RPMI7951 (cell line): Measurements from ENCODE around the gene HUS1B. TPM values are rescaled to one million over a fixed set of nuclear protein-coding genes. Genes with fewer than 3 reads are reported as not detected.
A peak's percentile ranks its signal among the peaks of the same experiment; 100 is the strongest.
"Not testable (repeated sequence)": the region's sequence is repeated elsewhere in the genome, so short reads cannot be mapped to it uniquely, and the experiment has no call there.

Source experiments
- DNase-seq: peaks from one replicate; pipeline ENCODE4 v3.0.0-alpha.2; 2012; ENCODE audit warnings: low read depth
- total RNA-seq: library from RNA; depleted of rRNA; stranded (reverse); fragments of >200 nt; shearing (Covaris generic); gene quantifications from 2 replicates; pipeline ENCODE4 v1.2.3, GENCODE V29; 2014; rRNA removed

Gene HUS1B
- total RNA-seq: 0.36 and 0.98 TPM in 2 replicates

DNA sequence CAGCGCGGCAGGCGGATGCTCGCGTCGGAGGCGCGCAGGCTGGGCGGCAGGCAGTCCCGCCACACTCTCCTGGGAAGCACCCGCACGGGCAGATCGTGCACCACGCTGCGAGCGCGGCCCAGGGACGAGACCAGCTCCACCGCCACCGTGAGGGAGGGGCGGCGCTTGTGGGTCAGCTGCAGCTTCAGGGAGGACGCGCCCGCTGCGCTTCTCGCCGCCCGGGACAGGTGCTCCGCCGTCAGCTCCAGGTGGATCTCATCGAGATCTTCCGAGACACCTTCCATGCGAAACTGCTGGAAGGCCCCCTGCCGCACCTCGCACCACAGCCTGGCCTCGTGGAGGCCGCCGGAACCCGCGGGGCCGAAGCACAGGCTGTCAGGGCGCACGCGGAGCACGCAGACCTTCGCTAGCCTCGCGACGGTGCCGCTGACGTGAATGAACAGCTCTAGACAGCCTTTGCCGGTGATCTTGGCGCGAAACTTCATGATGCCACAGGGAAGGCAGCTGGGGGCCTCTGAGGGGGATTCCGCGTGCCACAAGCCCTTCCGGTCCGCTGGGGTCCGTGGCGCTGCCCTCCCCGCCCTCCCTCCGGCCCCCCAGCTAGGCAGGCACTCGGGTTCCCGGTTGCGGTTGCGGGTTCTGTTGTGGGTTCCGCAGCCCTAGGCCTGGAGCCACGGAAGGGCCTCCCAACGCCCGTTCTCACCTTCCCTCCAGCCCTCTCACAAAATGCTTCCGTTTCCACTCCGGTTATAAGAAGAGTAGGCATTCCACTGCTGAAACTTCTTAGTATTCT is at the start of gene HUS1B:
TSS of gene HUS1B (minus strand) at position 641 of the 793 bp plus-strand sequence. CDS start at position 485, 156 bp downstream.
- DNase-seq: no peak

DNA sequence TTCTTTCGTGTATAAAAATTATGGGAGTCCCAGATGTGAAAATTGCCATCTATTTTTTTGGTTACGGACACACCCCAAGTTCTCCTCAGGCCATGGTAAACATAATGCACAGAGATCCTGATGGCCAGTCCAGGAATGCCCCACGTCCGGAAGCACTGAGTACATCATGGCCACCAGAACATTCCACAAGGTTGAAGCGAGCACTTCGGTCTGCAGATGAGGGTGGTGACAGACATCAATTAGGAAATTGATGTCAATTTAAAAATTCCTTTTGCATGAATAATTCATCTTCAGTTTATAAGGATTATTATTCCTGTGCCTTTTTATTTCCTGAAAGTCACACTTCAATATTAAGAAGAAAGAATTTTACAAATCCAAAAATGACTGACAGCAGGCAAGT is 49.2 kb upstream of the HUS1B start:
- peak; percentile 50 for DNase-seq

DNA sequence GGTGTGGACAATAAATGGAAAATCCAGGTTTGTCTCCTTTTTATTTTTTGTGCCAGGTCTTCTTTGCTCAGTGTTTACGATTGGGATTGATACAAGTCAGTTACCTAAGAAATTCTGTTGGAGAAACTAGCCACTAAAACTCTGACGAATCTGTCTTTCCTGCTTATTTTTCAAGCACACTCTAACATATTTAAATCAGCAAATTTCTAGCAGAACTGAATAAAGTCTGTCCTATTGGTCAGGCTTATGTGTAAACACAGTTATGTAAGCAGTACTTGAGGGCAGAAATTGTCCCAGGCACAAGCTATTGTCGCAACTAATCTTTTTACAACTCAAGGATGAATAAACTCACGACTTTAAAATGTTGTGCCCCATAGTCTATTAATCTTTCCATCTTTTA is 48.1 kb upstream of the HUS1B start:
- no peak for DNase-seq

DNA sequence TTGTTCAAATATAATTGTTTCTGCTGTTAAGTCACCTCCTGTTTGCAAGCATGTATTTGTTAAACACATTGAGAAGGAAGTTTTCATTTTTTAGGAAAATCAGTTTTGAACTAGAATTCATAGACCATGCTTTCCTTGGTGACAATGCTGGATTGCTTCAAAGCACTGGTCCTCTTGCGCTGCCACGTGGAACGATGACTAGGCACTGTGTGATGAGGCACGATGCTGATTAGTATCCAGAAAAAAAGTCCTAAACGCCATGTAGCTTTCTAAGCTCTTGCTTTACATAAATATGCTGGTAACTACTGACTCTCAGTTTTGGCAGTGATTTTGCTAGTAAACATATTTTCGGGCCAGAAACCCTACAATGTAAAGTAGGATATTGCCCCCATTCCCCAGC is 47.1 kb upstream of the HUS1B start:
- DNase-seq: no peak

DNA sequence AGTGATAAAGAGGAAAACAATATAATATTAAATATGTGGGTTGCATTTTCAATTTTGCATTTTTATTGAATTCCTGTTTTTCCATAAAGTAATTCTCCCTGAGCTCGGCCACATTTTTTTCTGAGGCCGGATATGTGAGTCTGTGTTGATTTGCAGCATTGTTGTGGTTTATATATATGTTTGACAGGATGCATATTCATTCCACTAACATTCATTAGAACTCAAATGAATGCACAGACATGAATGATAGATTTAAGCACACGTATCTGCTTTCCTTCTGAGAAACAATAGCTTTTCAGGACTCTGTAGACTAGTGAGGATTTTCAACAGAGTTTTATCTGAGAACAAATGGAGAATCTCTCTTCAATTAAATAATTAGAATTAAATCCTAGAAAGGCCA is 46.7 kb upstream of the HUS1B start:
- DNase-seq: no peak

DNA sequence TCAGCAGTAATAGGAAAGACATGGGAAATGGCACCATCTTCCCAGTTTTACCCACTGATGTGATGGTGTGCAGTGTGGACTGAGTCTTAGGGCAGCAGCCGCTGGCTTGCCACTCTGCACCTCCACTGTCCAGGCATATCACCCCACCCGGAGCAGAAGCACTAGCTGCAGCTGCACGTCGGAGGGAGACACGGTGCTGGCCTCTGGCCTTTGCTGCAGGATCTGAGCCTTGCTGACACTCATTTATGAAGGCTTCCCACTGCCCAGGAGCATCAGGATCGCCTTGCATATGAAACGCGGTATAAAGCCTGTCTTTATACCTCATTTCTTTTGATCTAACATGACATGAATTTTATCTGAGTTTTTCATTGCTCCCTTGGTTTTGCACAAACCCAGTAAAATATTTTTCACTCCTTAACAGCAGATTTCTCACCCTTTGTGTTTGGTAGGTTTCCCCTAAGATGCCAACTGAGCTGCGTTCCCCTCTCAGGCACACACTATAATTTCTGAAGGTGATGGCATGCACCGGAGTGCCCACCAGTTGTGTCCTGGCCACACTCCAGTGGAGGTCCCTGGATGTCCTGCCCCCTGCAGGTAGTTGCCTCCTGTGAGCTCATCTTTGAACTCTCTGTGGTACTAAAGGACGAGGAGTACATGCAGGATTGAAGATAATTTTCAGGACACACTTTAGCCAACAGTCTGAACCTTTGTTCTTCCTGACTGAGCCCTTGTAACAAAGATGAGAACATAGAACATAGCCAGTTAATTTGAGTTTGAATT is 45.0 kb upstream of the HUS1B start:
- DNase-seq: no peak

DNA sequence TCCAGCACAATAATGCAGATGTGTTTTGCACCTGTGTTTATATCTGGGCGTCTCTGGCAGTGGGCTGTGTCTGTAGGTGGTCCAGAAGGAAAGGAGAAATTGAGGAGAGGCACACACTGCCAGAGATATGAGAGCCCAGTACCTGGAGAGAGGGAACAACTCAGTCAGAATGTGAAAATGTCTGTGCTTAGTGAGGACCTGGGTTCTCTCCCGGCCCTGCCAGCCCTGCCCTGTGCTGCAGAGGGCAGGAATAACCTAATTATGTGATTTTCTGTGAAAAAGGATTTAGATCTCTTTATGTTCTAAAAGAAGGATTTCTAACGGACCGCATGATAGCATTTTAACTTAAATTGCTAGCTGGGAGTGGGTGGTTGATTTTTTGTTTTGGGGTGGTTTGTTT is 44.3 kb upstream of the HUS1B start:
- no peak for DNase-seq

DNA sequence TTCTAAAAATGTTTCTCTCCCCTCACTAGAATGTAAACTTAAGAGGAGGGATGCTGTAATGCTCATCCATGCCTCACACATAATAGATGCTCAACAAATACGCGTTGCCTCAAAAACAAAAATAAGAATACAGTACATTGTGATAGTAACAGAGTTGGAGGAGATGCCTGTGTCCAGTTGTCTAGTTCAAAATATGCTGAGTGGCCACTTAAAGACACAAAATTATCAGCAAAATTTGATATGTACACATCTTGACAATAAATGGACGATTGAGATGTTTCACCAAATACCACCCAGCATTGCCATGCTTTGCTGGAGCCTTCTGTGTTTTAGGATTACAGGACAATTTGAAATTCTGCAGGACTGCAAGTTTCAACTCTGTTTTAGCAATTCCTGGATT is 43.6 kb upstream of the HUS1B start:
- no peak for DNase-seq

DNA sequence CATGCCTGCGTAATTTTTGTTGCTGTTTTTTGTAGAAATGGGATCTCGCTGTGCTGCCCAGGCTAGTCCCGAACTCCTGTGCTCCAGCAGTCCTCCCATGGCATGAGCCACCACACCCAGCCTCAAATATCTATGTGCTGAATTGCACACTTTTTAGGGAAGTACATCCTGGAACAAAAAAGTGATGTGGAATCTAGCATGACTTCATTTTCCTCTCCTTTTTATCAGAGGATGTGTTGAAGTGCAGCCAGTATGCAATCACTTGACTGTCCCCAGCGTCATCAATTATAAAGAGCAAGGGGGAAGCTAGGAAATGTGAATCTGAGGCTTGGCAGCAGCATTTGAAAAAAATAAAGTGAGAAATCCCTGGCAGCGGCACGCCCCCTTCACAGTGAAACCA is 42.4 kb upstream of the HUS1B start:
- no peak for DNase-seq

DNA sequence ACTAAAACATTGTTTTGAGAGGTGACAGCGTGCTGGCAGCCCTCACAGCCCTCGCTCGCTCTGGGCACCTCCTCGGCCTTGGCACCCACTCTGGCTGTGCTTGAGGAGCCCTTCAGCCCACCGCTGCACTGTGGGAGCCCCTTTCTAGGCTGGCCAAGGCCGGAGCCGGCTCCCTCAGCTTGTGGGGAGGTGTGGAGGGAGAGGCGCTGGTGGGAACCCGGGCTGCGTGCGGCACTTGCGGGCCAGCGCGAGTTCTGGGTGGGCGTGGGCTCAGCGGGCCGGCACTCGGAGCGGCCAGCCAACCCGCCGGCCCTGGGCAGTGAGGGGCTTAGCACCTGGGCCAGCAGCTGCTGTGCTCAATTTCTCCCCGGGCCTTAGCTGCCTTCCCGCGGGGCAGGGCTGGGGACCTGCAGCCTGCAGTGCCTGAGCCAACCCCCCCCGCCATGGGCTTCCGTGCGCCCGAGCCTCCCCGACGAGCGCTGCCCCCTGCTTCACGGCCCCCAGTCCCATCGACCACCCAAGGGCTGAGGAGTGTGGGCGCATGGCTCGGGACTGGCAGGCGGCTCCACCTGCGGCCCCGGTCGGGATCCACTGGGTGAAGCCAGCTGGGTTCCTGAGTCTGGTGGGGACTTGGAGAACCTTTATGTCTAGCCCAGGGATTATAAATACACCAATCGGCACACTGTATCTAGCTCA is 37.7 kb upstream of the HUS1B start:
- DNase-seq: not testable (repeated sequence)

DNA sequence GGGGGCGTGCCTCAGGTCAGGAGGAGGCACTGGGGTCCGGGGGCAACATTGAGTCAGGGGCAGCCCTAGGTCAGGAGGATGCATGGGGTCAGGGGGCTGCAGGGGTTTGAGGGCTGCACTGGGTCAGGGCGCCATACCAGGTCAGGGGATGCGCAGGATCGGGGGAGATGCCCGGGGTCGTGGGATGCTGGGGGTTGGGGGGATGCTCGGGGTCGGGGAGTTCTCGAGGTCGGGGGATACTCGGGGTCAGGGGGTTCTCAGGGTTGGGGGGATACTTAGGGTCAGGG is 36.8 kb upstream of the HUS1B start:
- DNase-seq: no peak

DNA sequence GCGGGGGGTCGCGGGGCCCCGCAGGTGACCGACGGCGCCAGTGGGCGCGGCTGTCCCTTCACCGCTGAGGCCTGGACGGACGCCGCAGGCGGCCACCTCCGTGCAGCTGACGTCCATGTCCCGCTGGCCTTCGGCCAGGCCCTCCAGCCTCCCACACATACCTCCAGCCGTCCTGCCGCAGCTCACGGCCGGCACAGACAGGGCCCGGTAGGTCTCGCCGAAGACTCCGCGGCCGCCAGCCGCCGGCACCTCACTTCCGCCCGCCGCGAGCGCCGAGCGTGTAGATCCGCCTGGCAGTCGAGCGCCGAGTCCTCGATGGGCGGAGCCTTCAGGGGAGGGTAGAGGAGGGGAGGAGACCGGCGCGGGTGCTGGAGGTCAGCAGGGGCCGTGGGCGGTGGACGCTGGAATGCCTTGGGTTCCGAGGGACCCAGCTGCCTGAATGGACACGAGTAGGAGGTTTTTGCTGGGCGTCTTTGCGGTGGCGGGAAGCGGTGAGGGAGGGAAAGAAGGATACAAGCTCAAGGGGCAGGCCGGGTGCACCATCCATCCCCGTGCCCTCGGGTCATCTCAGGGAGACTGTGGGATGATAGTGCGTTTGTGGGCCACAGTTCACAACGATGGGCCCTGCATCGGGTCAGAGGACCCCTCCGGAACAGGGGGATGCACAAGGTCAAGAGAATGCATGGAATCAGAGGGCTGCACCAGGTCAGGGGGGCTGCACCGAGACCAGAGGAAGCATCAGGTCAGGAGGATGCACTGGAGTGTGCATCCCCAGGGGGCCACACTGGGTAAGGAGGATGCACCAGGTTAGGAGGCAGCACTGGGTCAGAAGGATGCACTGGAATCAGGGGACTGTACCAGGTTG is 36.2 kb upstream of the HUS1B start, which contains the start of gene EXOC2:
TSS of gene EXOC2 (minus strand) at position 282 of the 865 bp plus-strand sequence. CDS start 55,321 bp downstream, outside the sequence.
- peak; percentile 83 for DNase-seq

DNA sequence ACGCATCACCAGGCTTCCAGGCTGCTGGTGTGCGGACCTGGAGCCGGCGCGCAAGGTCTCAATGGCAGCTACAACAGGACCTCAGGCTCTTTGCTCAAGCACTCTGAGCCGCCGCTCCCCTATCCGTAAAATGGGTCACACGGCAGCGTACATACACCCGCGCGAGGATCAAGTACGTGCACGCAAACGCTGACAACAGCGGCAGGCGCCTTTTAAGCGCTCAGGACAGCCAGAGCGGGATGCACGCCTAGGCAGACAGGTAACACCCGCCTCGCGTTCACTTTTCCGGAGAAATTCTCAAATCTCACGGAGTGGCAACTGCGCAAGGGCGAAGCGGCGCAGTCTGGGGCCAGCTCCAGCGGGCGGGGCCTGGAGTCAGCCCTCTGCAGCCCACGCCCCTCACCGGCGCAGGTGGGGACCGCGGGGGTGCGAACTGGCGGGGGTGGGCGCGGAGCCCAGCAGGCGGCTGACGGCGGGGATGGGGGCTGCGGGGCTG is 35.5 kb upstream of the HUS1B start:
- peak; percentile 51 for DNase-seq

DNA sequence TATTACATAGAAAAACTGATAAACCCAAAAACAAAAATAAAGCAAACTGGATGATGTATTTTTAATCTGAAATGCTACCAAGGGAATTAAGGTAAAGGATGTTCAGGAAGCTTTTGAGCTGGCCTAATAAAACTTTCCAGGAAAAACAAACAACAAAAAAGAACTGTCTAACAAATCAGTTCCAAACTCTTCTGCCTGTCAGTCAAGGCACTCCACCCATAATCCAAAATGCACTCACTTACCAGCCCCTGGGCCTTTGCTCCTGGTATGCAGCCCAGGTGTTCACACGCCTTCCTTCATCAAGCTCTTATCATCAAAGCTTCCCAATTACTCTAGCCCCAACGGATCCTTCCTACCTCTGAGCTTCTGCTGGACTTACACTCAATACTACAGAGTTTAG is 32.3 kb upstream of the HUS1B start:
- no peak for DNase-seq

DNA sequence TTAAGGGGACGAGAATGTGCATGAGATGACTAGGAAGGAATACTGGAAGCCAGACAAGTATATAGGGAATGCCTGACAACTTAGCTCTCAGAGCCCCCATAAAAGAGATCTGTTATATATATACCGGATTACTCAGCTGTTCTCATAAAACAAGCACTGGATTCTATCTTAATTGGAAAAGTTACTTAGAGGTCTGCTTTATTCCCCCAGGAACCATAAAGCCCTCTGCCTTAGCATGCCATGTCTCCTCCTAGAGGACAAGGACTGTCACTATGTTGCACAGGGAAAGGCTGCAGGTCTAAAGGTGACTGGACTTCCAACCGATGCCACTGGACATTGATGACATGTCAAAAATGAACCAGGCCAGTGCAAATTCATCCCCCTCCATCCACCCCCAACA is 29.6 kb upstream of the HUS1B start:
- peak; percentile 39 for DNase-seq

DNA sequence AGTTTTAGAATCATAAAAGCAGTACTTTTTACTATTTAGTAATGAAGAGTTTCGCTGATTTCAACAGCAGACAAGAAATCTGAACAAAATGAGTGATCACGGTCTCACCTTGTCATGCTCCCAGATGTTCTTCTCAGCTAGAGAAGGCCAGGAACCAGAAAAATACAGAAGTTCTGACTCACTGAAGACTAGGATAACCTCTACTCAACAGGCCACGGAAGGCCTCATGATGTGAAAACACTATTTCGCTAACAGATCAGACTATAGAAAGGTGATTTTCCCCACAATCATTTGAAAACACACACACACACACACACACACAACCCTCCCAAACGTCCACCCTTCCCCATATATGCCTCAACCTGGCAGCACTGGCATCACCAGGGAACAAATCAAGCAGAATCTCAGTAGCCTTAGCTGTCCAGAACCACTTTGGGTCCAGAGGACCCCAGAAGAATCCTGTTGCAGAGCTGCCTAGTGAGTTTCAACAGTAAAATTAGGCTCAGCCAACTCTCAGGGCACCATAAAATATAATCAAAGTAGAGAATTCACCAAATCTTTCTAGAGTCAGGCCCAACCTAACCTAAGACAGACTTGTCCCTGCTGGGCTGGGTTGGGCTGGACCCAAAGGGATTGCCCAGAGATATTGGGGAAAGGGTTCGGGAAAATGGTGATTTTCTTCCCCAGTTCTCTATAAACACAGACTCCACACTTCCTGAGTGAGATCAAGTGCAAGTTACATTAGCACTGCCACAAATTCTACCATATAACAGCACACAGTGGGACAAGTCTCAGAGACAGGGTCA is 28.1 kb upstream of the HUS1B start:
- DNase-seq: peak; percentile 74

DNA sequence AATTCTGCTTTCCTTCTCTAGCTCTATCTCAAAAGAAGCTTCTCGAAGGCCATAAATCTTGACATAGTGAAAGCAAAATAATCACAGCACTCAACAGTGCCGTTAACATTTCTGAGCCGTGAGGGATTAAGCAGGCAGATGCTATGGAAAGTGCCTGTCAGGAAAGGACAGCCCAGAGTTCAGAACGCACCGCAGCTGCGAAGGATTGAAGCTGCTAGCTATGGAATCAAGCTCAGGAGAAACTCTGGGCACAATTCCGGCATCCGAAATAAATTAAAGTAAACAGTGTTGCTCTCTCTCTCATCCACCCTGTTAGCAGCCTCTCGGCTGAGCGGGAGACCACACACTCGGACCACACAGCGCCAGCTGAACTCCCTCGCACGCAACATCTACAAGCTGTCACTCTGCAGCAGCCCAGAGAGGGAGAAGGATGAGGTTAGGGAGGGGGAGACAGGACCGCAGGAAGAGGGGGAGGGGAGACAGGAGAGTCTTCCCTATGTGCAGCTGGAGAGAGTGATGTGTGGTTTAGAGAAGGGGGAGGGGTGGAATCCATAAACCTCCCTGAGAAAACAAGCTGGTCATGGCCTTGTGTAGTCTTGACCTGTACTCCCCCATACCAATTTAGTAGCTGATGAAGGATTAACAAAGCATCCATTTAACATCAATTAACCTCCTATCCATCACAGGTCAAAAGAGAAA is 27.0 kb upstream of the HUS1B start:
- DNase-seq: peak; percentile 97

DNA sequence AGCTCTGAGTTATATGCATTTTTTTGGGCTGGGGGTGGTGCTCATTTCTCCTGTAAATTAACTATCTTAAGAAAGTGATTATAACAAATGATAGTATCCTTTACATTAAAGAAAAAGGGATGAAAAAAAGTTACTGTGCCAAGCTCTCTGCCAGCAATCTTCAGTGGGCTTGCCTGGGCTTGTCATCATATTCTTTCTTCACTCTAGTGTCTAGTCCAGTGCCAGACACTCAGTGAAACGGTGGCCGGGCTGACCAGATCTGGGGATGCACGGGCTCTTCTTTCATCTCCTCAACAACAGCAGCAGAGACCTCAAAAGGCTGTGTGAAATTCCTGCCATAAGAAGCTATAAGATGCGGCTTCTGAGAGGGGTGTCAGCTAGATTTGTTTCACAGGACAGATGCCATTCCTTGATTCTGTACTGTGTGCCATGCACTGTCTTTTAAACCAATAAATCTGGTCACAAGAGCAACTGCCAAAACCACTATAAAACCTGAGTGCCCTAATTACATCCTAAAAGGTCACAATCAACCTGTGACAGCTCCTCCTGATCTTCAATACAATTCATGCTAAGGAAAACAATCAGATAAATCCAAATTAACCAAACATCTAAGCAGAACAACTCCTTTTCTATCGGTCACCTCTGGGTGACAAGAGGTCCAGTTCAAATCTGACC is 23.9 kb upstream of the HUS1B start:
- no peak for DNase-seq

DNA sequence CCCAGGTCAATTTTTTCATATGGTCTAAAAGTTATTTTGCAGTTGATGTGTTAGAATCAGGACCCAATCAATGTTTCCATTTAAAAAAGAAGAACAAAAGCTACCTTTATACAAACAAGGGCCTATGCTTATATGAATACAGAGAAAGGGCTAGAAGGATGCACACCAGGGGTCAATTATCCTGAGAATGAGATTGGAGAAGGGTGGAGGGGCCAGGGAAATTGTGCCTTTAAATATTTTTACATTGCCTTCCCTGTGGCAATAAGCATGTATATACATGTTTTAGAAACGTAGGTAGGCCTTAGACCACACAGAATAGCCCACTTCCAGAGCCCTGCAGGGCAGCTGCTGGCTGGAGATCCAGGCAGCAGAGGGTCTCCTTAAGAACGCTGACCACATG is 23.4 kb upstream of the HUS1B start:
- DNase-seq: no peak
